Lower leg skin (tissue), 3 donors: ENCODE results near the gene ATP6V1G2.
"Not testable (repeated sequence)": the region's sequence is repeated elsewhere in the genome, so short reads cannot be mapped to it uniquely, and the experiment has no call there.

Experiments
- POLR2A ChIP-seq, 2 donors: fragments of 450-650 bp; IDR thresholded peaks; one replicate each; pipeline ENCODE4 v1.6.1; 2016 to 2017; ENCODE audit warnings: antibody characterized with exemption in 2 of 2, mild to moderate bottlenecking in 1 of 2, moderate library complexity in 1 of 2
- TF ChIP-seq, protein P1 (sequence below), 3 donors: fragments of 450-650 bp; IDR thresholded peaks; one replicate each; pipeline ENCODE4 v1.5.1; 2016; ENCODE audit warnings: antibody characterized with exemption in 3 of 3, mild to moderate bottlenecking in 3 of 3, moderate library complexity in 2 of 3

- not testable (repeated sequence) for TF ChIP-seq POLR2A (IDR thresholded peaks at IDR 0.05)
- TF ChIP-seq, protein P1, sequence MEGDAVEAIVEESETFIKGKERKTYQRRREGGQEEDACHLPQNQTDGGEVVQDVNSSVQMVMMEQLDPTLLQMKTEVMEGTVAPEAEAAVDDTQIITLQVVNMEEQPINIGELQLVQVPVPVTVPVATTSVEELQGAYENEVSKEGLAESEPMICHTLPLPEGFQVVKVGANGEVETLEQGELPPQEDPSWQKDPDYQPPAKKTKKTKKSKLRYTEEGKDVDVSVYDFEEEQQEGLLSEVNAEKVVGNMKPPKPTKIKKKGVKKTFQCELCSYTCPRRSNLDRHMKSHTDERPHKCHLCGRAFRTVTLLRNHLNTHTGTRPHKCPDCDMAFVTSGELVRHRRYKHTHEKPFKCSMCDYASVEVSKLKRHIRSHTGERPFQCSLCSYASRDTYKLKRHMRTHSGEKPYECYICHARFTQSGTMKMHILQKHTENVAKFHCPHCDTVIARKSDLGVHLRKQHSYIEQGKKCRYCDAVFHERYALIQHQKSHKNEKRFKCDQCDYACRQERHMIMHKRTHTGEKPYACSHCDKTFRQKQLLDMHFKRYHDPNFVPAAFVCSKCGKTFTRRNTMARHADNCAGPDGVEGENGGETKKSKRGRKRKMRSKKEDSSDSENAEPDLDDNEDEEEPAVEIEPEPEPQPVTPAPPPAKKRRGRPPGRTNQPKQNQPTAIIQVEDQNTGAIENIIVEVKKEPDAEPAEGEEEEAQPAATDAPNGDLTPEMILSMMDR (IDR thresholded peaks at IDR 0.05): not testable (repeated sequence)
Measured at GRCh38 chr6:31590691-31591090, 44.3 kb upstream of the ATP6V1G2 start.
